ENCODE data around the gene MED16.
A peak's percentile ranks its signal among the peaks of the same experiment; 100 is the strongest.
"Not testable (repeated sequence)": the region's sequence is repeated elsewhere in the genome, so short reads cannot be mapped to it uniquely, and the experiment has no call there.

The MED16 gene

GRCh38 chr19:888581-889385, 4.2 kb downstream of the MED16 start:
- peak; percentile 20 for DNase-seq

GRCh38 chr19:887599-887998, 5.4 kb downstream of the MED16 start:
- no peak for DNase-seq

GRCh38 chr19:887072-887471, 5.9 kb downstream of the MED16 start:
- no peak for DNase-seq

GRCh38 chr19:885536-886224, 7.3 kb downstream of the MED16 start:
- no peak for DNase-seq

GRCh38 chr19:884420-885211, 8.4 kb downstream of the MED16 start:
- DNase-seq, result no peak

- no peak for DNase-seq
Measured at GRCh38 chr19:883661-884211, 9.3 kb downstream of the MED16 start.

- no peak for DNase-seq
Measured at GRCh38 chr19:882871-883497, 10.0 kb downstream of the MED16 start.

- no peak for DNase-seq
Measured at GRCh38 chr19:881385-882071, 11.5 kb downstream of the MED16 start.

- DNase-seq, result no peak
Measured at GRCh38 chr19:879711-880438, 13.1 kb downstream of the MED16 start.

GRCh38 chr19:878751-879561, 14.0 kb downstream of the MED16 start:
- not testable (repeated sequence) for DNase-seq

- not testable (repeated sequence) for DNase-seq
Measured at GRCh38 chr19:877992-878660, 14.9 kb downstream of the MED16 start.

- no peak for DNase-seq
Measured at GRCh38 chr19:876780-877314, 16.1 kb downstream of the MED16 start.

- DNase-seq, result no peak
Measured at GRCh38 chr19:876089-876488, 16.9 kb downstream of the MED16 start.

GRCh38 chr19:875265-875879, 17.6 kb downstream of the MED16 start:
- no peak for DNase-seq

GRCh38 chr19:873561-874041, 19.4 kb downstream of the MED16 start:
- DNase-seq, result no peak

- peak; percentile 64 for DNase-seq
Measured at GRCh38 chr19:873084-873483, 19.9 kb downstream of the MED16 start.

GRCh38 chr19:872266-872951, 20.6 kb downstream of the MED16 start:
- DNase-seq, result peak; percentile 65
